DMS 273 (cell line): ENCODE results near the gene SMIM28.
A peak's percentile ranks its signal among the peaks of the same experiment; 100 is the strongest.

Source experiments
- DNase-seq: peaks from one replicate; lab custom pipeline; 2025; ENCODE audit not compliant: unreplicated experiment; lab: John Stamatoyannopoulos, UW

The SMIM28 gene

DNA sequence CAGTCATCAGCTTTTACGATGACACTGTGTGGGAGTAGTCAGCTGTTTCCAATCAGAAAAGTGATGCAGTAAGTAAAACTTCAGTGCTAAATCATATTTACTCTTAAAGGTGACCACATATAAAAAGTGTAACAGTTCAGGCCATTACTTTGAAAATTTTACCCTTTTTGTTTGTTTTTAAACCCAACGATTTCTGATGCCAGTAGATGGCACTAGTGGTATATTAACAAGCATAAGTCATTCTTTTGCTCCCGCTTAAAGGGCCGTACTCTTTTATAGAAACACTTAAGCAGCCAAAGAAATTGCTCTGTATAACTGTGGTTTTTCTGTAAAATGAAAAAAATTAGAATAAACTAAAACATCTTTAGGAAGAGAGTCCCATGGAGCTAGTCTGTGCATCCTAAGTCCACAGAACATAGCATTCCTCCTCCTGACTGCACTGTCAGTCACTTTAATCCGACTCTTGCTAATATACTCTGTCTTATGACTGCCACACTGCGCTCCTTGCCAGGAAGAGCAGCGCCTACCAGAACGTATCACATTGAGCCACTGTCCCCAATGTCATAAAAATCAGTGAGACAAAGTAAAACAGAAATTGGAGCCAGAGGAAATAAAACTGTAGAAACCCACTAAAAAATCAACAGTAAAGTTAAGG lies 51.4 kb downstream of the SMIM28 start:
- peak; percentile 67 for DNase-seq

DNA sequence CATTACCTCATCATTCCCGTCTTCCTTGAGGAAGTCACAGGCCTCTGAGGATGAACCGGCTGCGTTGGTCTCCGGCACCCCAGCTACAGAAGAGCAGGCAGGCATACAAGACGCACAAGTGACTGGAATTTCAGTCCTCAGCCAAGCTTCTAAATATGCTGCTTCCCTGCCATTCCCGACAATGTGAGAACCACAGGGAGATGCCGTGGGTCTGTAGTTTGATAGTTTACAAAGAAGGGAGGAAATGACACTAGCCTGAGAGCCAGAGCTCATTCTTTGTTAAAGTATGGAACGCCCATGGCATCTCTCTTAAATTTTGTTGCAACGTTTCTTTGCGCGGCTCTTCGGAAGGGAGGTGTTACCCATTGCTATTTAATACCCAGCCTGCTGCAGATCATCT lies 52.1 kb downstream of the SMIM28 start:
- no peak for DNase-seq

GRCh38 chr6:138430361-138431145 lies 52.8 kb downstream of the SMIM28 start:
- no peak for DNase-seq

DNA sequence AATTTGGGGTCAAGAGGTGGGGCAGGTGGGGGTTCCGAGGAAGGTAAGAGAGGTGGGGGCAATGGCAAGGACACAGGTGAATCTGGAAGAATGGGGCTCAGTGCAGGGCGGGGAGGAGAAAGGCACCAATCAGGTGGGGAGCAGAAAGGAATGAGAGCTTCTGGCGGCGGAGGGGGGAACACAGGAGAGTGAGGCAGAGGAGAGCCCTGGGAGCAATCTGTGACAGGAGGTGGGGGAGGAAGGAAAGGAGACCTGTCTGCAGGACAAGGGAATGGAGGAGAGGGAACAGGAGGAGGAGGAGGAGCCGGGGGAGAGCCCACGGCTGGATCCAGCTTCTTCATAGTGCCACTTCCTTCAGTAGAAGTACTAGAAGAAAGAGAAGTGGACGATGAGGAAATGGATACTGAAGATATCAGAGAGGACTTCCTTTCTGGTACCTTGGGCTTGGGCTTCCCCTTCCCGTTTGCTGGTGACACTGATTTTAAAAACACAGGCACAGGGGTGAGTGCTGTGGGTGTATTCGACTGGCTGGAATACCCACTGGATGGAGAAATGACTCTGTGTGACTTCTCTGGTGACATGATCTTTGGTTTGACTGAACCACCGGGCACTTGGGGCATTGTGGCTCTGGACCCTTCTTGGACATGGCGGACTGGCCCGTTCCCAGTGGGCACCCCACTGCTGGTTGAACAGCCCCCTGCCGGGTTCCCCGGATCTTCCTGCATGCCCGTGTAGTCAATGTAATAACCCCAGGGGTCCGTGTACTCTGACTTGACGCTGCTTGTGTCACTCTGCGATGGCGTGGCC lies 53.8 kb downstream of the SMIM28 start:
- DNase-seq, result no peak

GRCh38 chr6:138432063-138432356 lies 54.3 kb downstream of the SMIM28 start:
- DNase-seq, result no peak
